Urothelium cell line (cell line): ENCODE data around the gene DNAH17.
A peak's percentile ranks its signal among the peaks of the same experiment; 100 is the strongest.
"Not testable (repeated sequence)": the region's sequence is repeated elsewhere in the genome, so short reads cannot be mapped to it uniquely, and the experiment has no call there.

Experiments used
- DNase-seq: peaks from one replicate; pipeline ENCODE4 v3.0.0; 2011; ENCODE audit warnings: low spot score, mixed read lengths
- FAIRE-seq: peaks from 2 replicates; lab custom pipeline; 2011; peaks lifted over from hg19 to GRCh38; lab: Jason Lieb, UNC

Gene DNAH17

GRCh38 chr17:78466109-78466785 is 110.9 kb downstream of the DNAH17 start:
- DNase-seq, FAIRE-seq: not testable (repeated sequence)

DNA sequence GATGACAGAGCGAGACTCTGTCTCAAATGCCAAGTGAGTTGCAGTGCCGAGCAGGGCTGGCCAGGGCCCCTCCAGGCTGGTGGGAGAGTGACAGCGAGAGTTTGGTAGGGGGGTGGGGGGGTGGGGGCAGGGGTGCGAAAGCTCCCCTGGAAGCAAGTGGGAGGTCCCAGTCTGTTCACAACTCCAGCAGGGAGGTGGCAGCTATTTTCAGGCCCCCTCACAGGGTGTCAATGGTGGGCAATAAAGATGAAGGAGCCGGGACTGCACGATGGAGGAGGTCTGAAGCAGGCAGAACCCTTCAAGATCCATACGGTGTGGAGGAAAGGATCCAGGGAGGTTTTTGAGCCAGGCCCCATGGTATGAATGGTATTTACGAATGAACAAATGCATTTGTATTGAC is 115.0 kb downstream of the DNAH17 start:
- no peak for DNase-seq
- FAIRE-seq: no peak

DNA sequence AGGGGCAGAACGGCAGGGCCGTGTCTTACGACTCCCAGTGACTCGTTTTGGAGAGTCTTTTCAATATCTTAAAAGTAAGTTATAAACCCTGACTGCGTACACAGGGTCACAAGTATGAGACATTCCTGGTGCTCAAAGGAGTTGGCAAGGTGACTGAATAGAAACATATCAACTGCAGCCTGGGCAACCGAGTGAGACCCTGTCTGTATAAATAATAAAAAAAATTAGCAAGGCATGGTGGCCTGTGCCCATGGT is 115.5 kb downstream of the DNAH17 start:
- FAIRE-seq (no peak), DNase-seq (no peak)

- DNase-seq (no peak), FAIRE-seq (no peak)
These were observed 116.0 kb downstream of the DNAH17 start for GRCh38 chr17:78460951-78461798.

GRCh38 chr17:78460176-78460675 is 117.0 kb downstream of the DNAH17 start:
- FAIRE-seq: peak; percentile 87
- DNase-seq: no peak

DNA sequence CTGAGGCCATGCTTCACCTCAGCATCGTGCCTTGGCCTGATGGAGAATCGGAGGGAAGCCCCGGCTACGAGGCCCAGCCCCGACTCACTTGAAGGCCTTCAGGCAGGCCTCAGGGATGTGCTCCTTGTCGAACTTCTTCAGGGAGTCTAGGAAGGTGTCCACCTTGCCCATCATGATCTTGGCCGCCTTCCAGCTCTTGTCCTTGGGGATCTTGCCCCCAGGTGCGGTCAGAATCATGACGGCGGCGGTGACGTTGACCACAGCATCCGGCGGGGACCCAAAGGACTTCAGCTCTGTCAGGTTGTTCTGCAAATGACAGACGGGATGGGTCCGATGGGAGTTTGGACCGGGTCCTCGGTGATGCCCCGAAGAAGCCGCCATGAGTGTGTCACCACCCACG is 117.5 kb downstream of the DNAH17 start:
- DNase-seq: no peak
- no peak for FAIRE-seq

GRCh38 chr17:78458736-78459335 is 118.4 kb downstream of the DNAH17 start:
- DNase-seq: no peak
- no peak for FAIRE-seq

DNA sequence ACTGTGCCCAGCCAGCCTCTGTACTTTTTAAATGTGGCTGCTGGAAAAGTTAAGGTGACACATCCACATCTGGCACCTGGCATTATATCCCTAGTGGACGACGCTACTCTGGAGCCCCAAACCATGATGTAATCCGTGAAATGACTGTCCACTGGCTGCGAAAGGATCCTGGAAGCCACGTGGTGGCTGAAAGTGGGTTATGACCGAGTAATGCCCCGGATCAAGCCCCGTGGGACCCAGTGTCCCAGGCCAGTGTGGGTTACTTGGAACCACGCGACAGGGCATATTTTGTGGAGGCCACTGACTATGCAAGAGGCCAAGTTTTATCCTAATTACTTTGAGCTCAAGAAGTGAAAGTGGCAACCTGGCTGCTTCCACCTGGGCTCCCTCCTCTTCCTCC is 119.1 kb downstream of the DNAH17 start:
- FAIRE-seq (no peak), DNase-seq (no peak)

- FAIRE-seq: no peak
These were observed 122.8 kb downstream of the DNAH17 start for GRCh38 chr17:78454346-78454745.

DNA sequence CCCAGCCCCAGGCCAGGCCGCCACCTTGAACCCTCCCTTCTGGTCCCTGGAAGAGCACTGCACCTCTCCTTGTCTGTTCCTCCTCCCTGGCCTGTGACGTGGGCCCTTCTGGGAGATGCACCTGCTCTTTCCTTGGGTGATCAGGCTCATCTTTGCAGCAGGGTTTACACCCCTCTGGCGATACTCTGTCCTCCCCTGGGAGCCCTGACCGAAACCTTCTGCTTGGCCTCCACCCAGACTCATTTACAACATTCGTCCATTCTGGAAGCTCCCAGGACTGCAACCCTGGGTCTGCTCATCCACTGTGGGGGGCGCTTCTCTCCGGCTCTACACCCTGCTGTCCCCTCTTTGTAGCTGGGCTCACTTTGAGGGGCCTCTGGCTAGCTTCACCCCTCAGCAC is 125.4 kb downstream of the DNAH17 start:
- no peak for FAIRE-seq

More at GRCh38 chr17:78454346-78454745, 122.8 kb downstream of the DNAH17 start:
- DNase-seq: no peak

GRCh38 chr17:78450696-78451345 is 126.4 kb downstream of the DNAH17 start:
- FAIRE-seq: no peak
- DNase-seq: no peak

More for the DNA sequence above, 125.4 kb downstream of the DNAH17 start:
- no peak for DNase-seq

- DNase-seq: no peak
- FAIRE-seq: no peak
These were observed 127.1 kb downstream of the DNAH17 start for GRCh38 chr17:78449983-78450595.

GRCh38 chr17:78448356-78448993 is 128.7 kb downstream of the DNAH17 start:
- DNase-seq (no peak), FAIRE-seq (peak; percentile 52)

GRCh38 chr17:78446833-78447232 is 130.4 kb downstream of the DNAH17 start:
- FAIRE-seq (peak; percentile 30), DNase-seq (no peak)

DNA sequence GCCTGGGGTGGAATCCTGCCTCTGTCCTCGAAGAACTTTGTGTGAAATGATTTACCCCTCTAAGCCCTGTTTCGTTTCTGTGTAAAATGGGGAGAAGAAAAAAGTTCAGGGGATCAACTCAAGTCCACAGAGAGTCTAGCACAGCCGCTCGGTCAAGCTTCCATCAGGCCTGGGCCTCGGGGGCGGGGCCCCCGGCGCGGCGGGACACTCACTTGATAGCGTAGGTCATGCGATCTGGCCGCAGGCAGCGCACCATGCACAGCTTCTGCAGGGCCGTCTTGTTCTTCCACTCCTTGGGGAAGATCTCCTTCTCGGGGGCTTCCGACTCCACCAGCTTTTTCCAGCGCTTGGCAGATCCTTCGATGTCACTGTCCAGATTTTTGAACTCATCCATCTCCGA is 132.8 kb downstream of the DNAH17 start:
- DNase-seq (no peak), FAIRE-seq (no peak)

- DNase-seq (no peak), FAIRE-seq (peak; percentile 79)
These were observed 134.5 kb downstream of the DNAH17 start for GRCh38 chr17:78442648-78443218.

DNA sequence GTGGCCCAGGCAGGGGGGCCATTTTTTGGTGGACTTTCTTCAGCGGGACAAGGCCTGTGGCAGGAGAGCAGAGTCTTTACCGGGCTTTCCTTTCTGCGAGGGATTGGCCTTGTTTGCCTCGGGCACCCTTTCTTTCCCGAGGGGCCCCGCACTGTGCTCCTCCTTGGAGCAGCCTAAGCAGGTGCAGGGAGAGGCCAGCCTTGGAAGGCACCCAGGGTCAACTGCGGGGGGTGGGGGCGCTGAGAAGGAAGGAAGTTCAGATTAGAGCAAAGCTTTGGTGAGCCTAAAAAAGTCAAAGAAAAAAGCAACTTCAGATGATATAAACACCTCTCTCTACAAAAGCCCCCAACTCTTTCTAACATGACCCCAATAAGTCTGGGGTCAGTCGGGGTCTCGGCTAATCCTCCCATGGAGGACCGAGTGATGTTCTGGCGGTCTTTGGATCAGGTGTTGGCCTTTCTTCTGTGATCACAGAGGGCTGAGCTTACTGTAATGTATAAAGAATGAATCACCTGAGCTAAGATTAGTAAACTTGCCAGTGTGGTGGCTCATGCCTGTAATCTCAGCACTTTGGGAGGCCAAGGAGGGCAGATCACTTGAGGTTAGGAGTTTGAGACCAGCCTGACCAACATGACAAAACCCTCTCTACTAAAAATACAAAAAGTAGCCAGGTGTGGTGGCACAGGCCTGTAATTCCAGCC is 135.8 kb downstream of the DNAH17 start:
- no peak for DNase-seq
- no peak for FAIRE-seq

- FAIRE-seq (no peak), DNase-seq (no peak)
These were observed 138.4 kb downstream of the DNAH17 start for GRCh38 chr17:78438694-78439325.

DNA sequence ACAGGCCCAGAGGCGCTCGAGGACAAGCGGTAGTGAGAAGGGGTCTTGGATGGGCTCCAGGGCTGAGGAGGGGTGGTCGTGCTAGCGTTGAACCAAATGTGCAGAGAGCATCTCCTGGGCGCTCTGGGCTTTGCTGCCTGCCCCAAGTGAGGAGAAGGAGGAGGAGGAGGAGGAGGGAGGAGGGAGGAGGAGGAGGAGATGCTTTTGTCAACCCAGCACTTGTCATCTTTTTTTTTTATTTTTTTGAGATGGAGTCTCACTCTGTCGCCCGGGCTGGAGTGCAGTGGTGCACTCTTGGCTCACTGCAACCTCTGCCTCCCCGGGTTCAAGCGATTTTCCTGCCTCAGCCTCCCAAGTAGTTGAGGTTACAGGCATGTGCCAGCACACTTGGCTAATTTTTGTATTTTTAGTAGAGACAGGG is 138.9 kb downstream of the DNAH17 start:
- no peak for DNase-seq

More for the DNA sequence above, 138.9 kb downstream of the DNAH17 start:
- FAIRE-seq: no peak
